GM12878 (cell line): Measurements from ENCODE around the gene CPNE4. TPM values are rescaled to one million over a fixed set of nuclear protein-coding genes. Genes with fewer than 3 reads are reported as not detected.

Experiments
- ATAC-seq: fragments of 200-7000 bp; cut with Tn5 transposase; 3 replicates; pipeline ENCODE4 v1.9.1; 2020; ENCODE audit warnings: mild to moderate bottlenecking, moderate library complexity
- BruUV-seq: library from RNA; stranded (reverse); fragments of 400-500 nt; replicated peaks from 2 replicates; lab custom pipeline; 2021; lab: Mats Ljungman, UMichigan
- CTCF ChIA-PET: fragments of 300-600 bp; sonication (Branson Sonifier 250); formaldehyde crosslinking; extraction: SDS; loops from one replicate; lab custom pipeline; 2021; ENCODE audit warnings: inconsistent platforms; lab: Yijun Ruan, JAX
- POLR2A ChIA-PET: fragments of 350-600 bp; formaldehyde crosslinking; extraction: SDS; loops from one replicate; lab custom pipeline; 2021; ENCODE audit warnings: inconsistent platforms; lab: Charles Lee
- RAD21 ChIA-PET: fragments of 300-600 bp; sonication (Branson Sonifier 250); formaldehyde crosslinking; loops from one replicate; lab custom pipeline; 2023; ENCODE audit warnings: antibody characterized with exemption; ENCODE audit not compliant: unreplicated experiment; lab: Charles Lee
- SMC1A ChIA-PET: fragments of 300-600 bp; sonication (Branson Sonifier 250); formaldehyde crosslinking; loops from one replicate; lab custom pipeline; 2023; ENCODE audit not compliant: unreplicated experiment, uncharacterized antibody; lab: Charles Lee
- DNase-seq: peaks from one replicate; pipeline ENCODE4 v3.0.0-alpha.2; 2011; ENCODE audit warnings: low read depth, low spot score
- FAIRE-seq: peaks from 3 replicates; lab custom pipeline; 2011; peaks lifted over from hg19 to GRCh38; lab: Jason Lieb, UNC
- H2AFZ ChIP-seq: 2 replicates; pipeline ENCODE4 v1.6.0; 2011; ENCODE audit warnings: low read depth, low read length, control low read depth; ENCODE audit not compliant: control insufficient read depth
- H3K27ac ChIP-seq: 2 replicates; pipeline ENCODE4 v1.5.1; 2011; ENCODE audit warnings: control low read depth; ENCODE audit not compliant: control insufficient read depth, insufficient read depth
- H3K27me3 ChIP-seq, 2 experiments: replicated peaks in 1 of 2; 2 replicates each; pipeline versions ENCODE4 v1.6.0 to v1.6.1; 2011; ENCODE audit warnings: low read length in 1 of 2; ENCODE audit not compliant: control insufficient read depth in 2 of 2, insufficient read depth in 2 of 2
- H3K36me3 ChIP-seq, 2 experiments: 2 replicates each; pipeline ENCODE4 v1.5.1; 2011; ENCODE audit warnings: low read length in 1 of 2; ENCODE audit not compliant: control insufficient read depth in 2 of 2, insufficient read depth in 2 of 2
- H3K4me1 ChIP-seq: 2 replicates; pipeline ENCODE4 v1.6.1; 2011; ENCODE audit warnings: mild to moderate bottlenecking, low read length, moderate library complexity, mixed read lengths; ENCODE audit not compliant: control insufficient read depth, insufficient read depth
- H3K4me2 ChIP-seq: 2 replicates; pipeline ENCODE4 v1.6.0; 2011; ENCODE audit warnings: control low read depth; ENCODE audit not compliant: control insufficient read depth, insufficient read depth
- H3K4me3 ChIP-seq: fragments of 200-600 bp; sonication (generic); 2 replicates; pipeline ENCODE4 v1.5.1; 2016
- H3K79me2 ChIP-seq: 2 replicates; pipeline ENCODE4 v1.6.0; 2011; ENCODE audit warnings: low read length; ENCODE audit not compliant: control insufficient read depth, insufficient read depth
- H3K9ac ChIP-seq: 2 replicates; pipeline ENCODE4 v1.8.0; 2011; ENCODE audit warnings: low read length, control low read depth, mixed read lengths; ENCODE audit not compliant: control insufficient read depth, insufficient read depth
- H3K9me3 ChIP-seq: replicated peaks from 3 replicates; pipeline ENCODE4 v1.5.1; 2011; ENCODE audit warnings: mild to moderate bottlenecking, low read length; ENCODE audit not compliant: control insufficient read depth, insufficient read depth
- H4K20me1 ChIP-seq: 2 replicates; pipeline ENCODE4 v1.6.0; 2011; ENCODE audit not compliant: control insufficient read depth, insufficient read depth
- MAX ChIP-seq: IDR thresholded peaks from 2 replicates; pipeline ENCODE4 v1.6.1; 2012; ENCODE audit warnings: low read depth, low read length, improper control_type of control experiment
- NRF1 ChIP-seq: conservative IDR thresholded peaks from 2 replicates; pipeline ENCODE4 v1.6.1; 2011; ENCODE audit warnings: mild to moderate bottlenecking, low read depth, low read length, improper control_type of control experiment
- PAX8 ChIP-seq: fragments of 450-650 bp; IDR thresholded peaks from 2 replicates; pipeline ENCODE4 v1.6.1; 2017; ENCODE audit warnings: mild to moderate bottlenecking, moderate library complexity
- SKIL ChIP-seq: fragments of 450-650 bp; IDR thresholded peaks from 2 replicates; pipeline ENCODE4 v1.6.1; 2017; ENCODE audit warnings: mild to moderate bottlenecking, low read depth, inconsistent platforms; ENCODE audit not compliant: poor library complexity, severe bottlenecking
- WRNIP1 ChIP-seq: IDR thresholded peaks from 2 replicates; pipeline ENCODE4 v1.6.1; 2011; ENCODE audit warnings: low read depth, low read length, improper control_type of control experiment, borderline replicate concordance
- ZNF384 ChIP-seq: IDR thresholded peaks from 2 replicates; pipeline ENCODE4 v1.6.1; 2012; ENCODE audit warnings: low read depth, mild to moderate bottlenecking, low read length, improper control_type of control experiment, borderline replicate concordance
- WGBS: methylation state at CpG from one replicate; pipeline ENCODE4 v1.1.6; 2016; ENCODE audit warnings: low lambda C conversion rate; ENCODE audit not compliant: insufficient replicate concordance, insufficient coverage; ENCODE audit errors: missing lambda C conversion rate; 5-methylcytosine and 5-hydroxymethylcytosine counted together
- in situ Hi-C: fragments of 300-500 bp; cut with MboI; formaldehyde crosslinking; loops from 9 replicates; pipeline ENCODE4 v1.14.3; 2018; ENCODE audit warnings: mixed read lengths
- intact Hi-C: fragments of 100-400 bp; cut with micrococcal nuclease; formaldehyde crosslinking; loops from one replicate; pipeline ENCODE4 v1.14.2; 2022; ENCODE audit not compliant: unreplicated experiment
- polyA plus RNA-seq, 11 experiments: library from polyadenylated mRNA; depleted of rRNA in 4 of 11; unstranded in 6 of 11; stranded (reverse) in 5 of 11; fragments of >200 nt; fragmentation: Nextera tagmentation in 4 of 11; fragmentation: Illumina TruSeq in 1 of 11; extraction: Ambion mirVana in 4 of 11; extraction: Trizol in 1 of 11; gene quantifications; 1 replicate in 1 of 11; 2 replicates in 10 of 11; pipeline versions ENCODE4 v1.2.1 to v1.2.3, GENCODE V29; 2011 to 2016; ENCODE audit warnings: inconsistent platforms in 2 of 11, missing spikeins in 2 of 11, low read depth in 1 of 11
- total RNA-seq, 4 experiments: library from RNA; depleted of rRNA in 3 of 4; stranded (reverse); fragments of >200 nt in 3 of 4; fragmentation: Illumina TruSeq in 1 of 4; extraction: Trizol in 1 of 4; gene quantifications; 2 replicates each; pipeline versions ENCODE4 v1.2.1 to v1.2.3, GENCODE V29; 2013 to 2021

Gene CPNE4
- total and polyA plus RNA-seq, 10 of the 15 experiments (the other 5 are each of a cell fraction or from before 2014, with no cell fraction given): 0.17 to 1.9 (median 0.48) TPM; not detected in 1

GRCh38 chr3:131623431-131623830 is 411.4 kb downstream of the CPNE4 start (continued):
- TF ChIP-seq ZNF384: no peak

GRCh38 chr3:131622726-131623125 is 412.1 kb downstream of the CPNE4 start:
- in situ Hi-C loops: no loop called here
- ATAC-seq: no peak

More at GRCh38 chr3:131622726-131623125, 412.1 kb downstream of the CPNE4 start:
- H3K36me3 ChIP-seq: no peaks in the 10 kb centered on the region
- H2AFZ ChIP-seq: no peak overlapping the region
- DNase-seq (no peak), FAIRE-seq (no peak)
- intact Hi-C loops: no loop called here
- ChIA-PET POLR2A (no interaction called here), RAD21 (no interaction called here), SMC1A (interaction anchor here (1.2 kb wide), 2 partner anchors 10 to 12 kb away, joined by 4 to 5 read pairs; no protein-coding TSS in a partner anchor), CTCF (no interaction called here)
- no peak overlapping the region for H3K27ac ChIP-seq
- H4K20me1 ChIP-seq: no peaks in the 10 kb centered on the region
- 0 out of 2 replicates have a peak, but pooled peaks cover 7% of the 10 kb centered on the region for H3K4me1 ChIP-seq
- no peaks in the 10 kb centered on the region for H3K27me3 ChIP-seq
- H3K4me3 ChIP-seq: no peak overlapping the region
- BruUV-seq: no TSS peak
- no peak overlapping the region for H3K4me2 ChIP-seq
- TF ChIP-seq MAX: no peak
- TF ChIP-seq SKIL: no peak
- TF ChIP-seq PAX8: no peak
- no peak for TF ChIP-seq WRNIP1
- TF ChIP-seq NRF1: no peak
- 60% methylated on average over 5 of the region's 5 CpGs for WGBS
- no peaks in the 10 kb centered on the region for H3K79me2 ChIP-seq
- no peak overlapping the region for H3K9ac ChIP-seq
- no peaks in the 10 kb centered on the region for H3K9me3 ChIP-seq
